Omental fat pad (tissue), 4 donors: Measurements from ENCODE around the gene LAMTOR2. TPM values are rescaled to one million over a fixed set of nuclear protein-coding genes. Genes with fewer than 3 reads are reported as not detected.
"Not testable (repeated sequence)": the region's sequence is repeated elsewhere in the genome, so short reads cannot be mapped to it uniquely, and the experiment has no call there.

Source experiments
- ATAC-seq: fragments of 150-250 bp; one replicate; pipeline ENCODE4 v1.9.1; 2016; ENCODE audit warnings: mild to moderate bottlenecking, moderate library complexity; ENCODE audit not compliant: low FRiP score
- DNase-seq: peaks from one replicate; pipeline ENCODE4 v3.0.0-alpha.2; 2019; ENCODE audit warnings: low spot score
- CTCF ChIP-seq, 3 donors: fragments of 450-650 bp; IDR thresholded peaks; one replicate each; pipeline ENCODE4 v1.5.1; 2016 to 2017; ENCODE audit warnings: antibody characterized with exemption in 3 of 3, mild to moderate bottlenecking in 3 of 3, moderate library complexity in 2 of 3
- total RNA-seq, 4 donors: library from RNA; depleted of rRNA; stranded (reverse); fragments of >200 nt; gene quantifications; one replicate each; pipeline ENCODE4 v1.1.0, GENCODE V29; 2016

The LAMTOR2 gene
- total RNA-seq, 4 donors from 2014 or later, result 45.8 to 74.3 (median 65.0) TPM

GRCh38 chr1:156063997-156064285 lies 9.4 kb downstream of the LAMTOR2 start:
- DNase-seq (no peak), ATAC-seq (no peak)
- TF ChIP-seq CTCF (IDR thresholded peaks at IDR 0.05), result no peak

- no peak for TF ChIP-seq CTCF (IDR thresholded peaks at IDR 0.05)
- DNase-seq, result no peak
- ATAC-seq, result no peak
Observed at GRCh38 chr1:156064615-156065014, 10.0 kb downstream of the LAMTOR2 start.

GRCh38 chr1:156065212-156065611 lies 10.6 kb downstream of the LAMTOR2 start:
- ATAC-seq, result no peak
- DNase-seq, result no peak
- TF ChIP-seq CTCF (IDR thresholded peaks at IDR 0.05), result no peak

GRCh38 chr1:156065871-156066270 lies 11.3 kb downstream of the LAMTOR2 start:
- DNase-seq (no peak), ATAC-seq (no peak)
- TF ChIP-seq CTCF (IDR thresholded peaks at IDR 0.05), result no peak

GRCh38 chr1:156067262-156067661 lies 12.7 kb downstream of the LAMTOR2 start:
- no peak for TF ChIP-seq CTCF (IDR thresholded peaks at IDR 0.05)
- ATAC-seq, result no peak

GRCh38 chr1:156069490-156070455 lies 15.2 kb downstream of the LAMTOR2 start:
- no peak for DNase-seq
- ATAC-seq, result no peak
- no peak for TF ChIP-seq CTCF (IDR thresholded peaks at IDR 0.05)

More at GRCh38 chr1:156067262-156067661, 12.7 kb downstream of the LAMTOR2 start:
- DNase-seq, result no peak

GRCh38 chr1:156070548-156070947 lies 16.0 kb downstream of the LAMTOR2 start:
- no peak for ATAC-seq
- DNase-seq, result no peak

GRCh38 chr1:156071332-156071816 lies 16.8 kb downstream of the LAMTOR2 start:
- not testable (repeated sequence) for DNase-seq, ATAC-seq

More at GRCh38 chr1:156070548-156070947, 16.0 kb downstream of the LAMTOR2 start:
- TF ChIP-seq CTCF (IDR thresholded peaks at IDR 0.05), result no peak
